NCI-H1694 (cell line): ENCODE measurements around the gene THOP1.

Source experiments
- DNase-seq: peaks from one replicate; lab custom pipeline; 2025; lab: John Stamatoyannopoulos, UW

The THOP1 gene

GRCh38 chr19:2804156-2805004 is 19.1 kb downstream of the THOP1 start:
- no peak for DNase-seq

GRCh38 chr19:2805261-2805900 is 20.1 kb downstream of the THOP1 start:
- DNase-seq = no peak

DNA sequence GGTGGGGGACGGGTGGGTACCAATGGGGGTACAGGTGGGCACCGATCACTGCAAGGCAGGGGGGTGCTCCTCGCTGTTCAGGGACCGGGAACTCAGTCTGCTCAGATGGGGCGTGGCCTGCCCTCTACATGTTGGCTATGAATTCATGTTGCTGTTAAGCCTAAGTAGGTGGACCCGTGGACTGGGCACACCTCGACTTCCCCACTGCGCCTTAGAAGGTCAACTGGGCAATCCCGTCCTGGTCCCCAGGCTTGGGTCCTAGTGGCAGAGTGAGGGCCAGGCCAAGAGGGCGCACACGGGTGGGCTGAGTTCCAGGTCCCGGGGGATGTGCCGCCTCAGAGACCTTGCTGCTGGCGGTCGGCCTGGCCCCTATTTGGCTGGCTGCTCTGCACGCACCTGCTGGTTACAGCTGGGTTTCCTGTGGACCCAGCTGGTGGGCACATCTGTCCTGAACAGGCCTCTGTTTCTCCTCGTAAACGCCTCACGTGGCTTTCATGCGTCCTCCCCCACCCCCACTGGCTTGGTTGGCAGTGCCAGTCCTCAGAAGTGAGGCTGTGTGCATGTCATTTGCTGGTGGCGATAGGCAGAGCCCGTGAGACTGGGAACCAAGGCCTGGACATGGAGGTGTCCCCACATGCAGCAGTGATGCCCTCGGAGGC is 20.8 kb downstream of the THOP1 start:
- DNase-seq = no peak

DNA sequence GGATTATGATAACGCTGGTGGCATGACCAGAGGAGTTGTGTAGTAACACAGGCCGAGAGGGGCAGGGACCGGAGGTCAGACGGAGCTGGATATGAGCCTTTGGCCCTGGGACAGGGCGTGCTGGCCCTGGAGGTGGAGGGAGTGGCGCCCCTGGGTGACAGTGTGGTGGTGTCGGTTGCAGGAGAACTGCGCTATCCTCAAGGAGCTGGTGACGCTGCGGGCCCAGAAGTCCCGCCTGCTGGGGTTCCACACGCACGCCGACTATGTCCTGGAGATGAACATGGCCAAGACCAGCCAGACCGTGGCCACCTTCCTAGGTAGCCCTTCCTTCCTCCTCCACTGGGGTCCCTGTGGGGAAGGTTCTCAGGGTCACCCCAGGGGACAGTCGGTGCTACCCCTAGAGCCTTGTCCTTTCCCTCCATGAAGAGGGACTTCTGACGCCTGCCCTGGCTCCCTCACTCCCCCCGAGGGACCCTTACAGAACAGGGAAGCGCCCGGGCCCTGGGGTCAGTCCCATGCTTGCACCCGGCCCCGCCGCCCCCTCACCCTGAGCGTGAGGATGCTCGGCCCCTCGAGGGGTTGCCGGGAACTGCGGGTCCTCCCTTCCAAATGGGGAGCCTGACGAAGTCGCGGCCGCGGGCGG is 21.6 kb downstream of the THOP1 start:
- no peak for DNase-seq

DNA sequence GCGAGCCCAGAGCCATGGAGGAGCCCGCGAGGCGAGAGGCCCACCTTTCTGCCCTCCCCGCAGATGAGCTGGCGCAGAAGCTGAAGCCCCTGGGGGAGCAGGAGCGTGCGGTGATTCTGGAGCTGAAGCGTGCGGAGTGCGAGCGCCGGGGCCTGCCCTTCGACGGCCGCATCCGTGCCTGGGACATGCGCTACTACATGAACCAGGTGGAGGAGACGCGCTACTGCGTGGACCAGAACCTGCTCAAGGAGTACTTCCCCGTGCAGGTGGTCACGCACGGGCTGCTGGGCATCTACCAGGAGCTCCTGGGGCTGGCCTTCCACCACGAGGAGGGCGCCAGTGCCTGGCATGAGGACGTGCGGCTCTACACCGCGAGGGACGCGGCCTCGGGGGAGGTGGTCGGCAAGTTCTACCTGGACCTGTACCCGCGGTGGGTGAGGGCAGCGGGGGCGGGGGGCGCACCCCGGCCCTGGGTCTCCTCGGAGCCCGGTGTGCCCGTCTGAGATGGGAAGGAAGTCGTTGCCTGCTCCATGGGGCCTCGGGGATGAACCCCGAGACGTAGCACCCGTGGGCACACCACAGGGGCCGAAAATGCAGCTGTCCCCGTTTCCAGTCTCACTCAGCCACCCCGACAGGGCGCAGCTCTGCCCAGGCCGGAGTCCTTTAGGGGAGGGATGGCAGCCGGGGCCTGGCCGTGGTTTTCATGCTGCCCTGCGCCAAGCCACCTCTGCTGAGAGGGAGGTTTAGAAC is 22.3 kb downstream of the THOP1 start:
- no peak for DNase-seq

- no peak for DNase-seq
Observed at GRCh38 chr19:2808129-2808941, 23.0 kb downstream of the THOP1 start.

DNA sequence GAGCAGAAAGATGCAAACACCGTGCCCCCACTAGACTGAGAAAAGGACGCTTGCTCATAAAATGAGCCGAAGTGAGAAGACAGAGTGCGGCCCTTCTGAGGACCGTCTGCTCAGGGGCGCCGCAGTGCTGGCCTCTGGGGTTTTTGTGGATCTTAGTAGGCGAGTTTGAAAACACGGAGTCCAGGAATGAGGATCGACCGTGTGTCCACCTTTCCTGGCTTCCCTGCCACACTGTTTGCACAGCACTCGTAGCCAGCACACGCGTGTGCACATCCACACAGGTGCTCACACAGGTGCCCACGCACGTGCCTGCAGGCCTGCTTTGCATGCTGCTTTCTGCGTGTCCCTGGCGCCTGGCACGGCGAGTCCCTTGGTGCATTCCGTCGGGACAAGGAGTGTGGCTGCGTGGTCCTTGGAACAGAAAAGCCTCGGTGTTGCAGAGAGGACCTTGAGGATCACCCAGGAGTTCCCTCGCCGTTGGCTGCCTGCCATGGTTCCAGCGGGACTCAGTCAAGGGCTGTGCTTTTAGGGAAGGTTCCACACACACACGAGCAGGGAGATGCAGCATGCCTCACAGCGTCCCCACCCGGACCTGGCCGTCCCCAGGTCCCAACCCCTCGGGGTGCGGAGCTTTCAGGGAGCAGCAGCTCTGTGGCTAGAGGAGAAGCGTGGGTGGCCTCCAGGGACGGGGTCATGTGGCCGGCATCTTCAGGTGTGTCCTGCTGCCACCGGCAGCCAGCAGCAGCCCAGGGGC is 24.3 kb downstream of the THOP1 start:
- no peak for DNase-seq

DNA sequence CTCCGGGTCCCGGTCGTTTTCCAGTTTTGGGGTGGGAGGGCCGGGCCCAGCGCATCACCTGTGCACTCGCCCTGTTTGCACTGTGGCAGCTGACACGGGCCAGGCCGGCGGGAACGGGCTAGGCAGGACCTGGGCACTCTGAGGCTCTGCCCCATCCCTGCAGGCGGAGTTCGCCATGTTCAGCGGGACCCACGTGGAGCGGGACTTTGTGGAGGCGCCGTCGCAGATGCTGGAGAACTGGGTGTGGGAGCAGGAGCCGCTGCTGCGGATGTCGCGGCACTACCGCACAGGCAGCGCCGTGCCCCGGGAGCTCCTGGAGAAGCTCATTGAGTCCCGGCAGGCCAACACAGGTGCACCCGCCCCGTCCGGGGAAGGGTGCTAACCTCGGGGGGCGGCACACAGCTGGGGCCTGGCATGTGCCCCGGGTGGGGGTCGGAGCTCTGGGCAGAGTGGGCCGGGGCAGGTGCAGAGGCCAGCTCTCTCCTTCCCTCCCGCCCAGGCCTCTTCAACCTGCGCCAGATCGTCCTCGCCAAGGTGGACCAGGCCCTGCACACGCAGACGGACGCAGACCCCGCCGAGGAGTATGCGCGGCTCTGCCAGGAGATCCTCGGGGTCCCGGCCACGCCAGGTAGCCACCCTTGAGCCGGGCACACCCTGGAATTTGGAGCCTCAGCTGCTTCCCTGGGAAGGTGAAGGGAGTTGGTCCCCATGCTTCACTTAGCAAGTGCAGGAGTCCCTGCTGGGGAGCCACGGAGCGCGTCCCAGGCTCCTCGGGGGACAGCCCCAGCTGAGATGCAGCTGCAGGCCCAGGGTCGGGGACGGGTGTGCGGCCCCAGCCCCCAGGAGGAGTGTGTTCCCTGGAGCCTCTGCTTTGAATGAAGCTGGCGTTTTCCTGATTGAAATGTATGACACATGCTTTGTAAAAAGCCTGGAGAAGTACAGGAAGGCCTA is 25.1 kb downstream of the THOP1 start:
- no peak for DNase-seq

DNA sequence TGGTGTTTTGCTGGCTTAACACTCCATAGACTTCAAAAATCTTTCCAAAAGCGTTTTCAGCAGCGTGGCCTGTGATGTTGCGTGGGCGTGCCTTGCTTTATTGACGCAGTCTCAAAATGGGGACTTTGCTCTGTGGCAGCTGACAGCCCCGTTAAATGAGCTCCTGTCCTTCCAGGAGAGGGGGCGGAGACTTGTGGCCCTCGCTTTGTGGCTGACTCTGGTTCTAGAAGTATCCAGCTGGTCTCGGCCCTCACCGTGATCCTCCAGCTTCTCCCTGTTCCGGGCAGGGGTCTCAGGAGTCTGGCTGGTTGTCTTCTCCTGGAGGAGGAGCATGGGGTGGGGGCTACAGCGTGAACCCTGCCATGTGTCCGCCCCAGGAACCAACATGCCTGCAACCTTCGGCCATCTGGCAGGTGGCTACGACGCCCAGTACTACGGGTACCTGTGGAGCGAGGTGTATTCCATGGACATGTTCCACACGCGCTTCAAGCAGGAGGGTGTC is 26.0 kb downstream of the THOP1 start:
- no peak for DNase-seq

- no peak for DNase-seq
Observed at GRCh38 chr19:2811735-2812413, 26.6 kb downstream of the THOP1 start.

- DNase-seq = no peak
Observed at GRCh38 chr19:2812414-2813234, 27.3 kb downstream of the THOP1 start.

- no peak for DNase-seq
Observed at GRCh38 chr19:2813235-2814160, 28.2 kb downstream of the THOP1 start.

DNA sequence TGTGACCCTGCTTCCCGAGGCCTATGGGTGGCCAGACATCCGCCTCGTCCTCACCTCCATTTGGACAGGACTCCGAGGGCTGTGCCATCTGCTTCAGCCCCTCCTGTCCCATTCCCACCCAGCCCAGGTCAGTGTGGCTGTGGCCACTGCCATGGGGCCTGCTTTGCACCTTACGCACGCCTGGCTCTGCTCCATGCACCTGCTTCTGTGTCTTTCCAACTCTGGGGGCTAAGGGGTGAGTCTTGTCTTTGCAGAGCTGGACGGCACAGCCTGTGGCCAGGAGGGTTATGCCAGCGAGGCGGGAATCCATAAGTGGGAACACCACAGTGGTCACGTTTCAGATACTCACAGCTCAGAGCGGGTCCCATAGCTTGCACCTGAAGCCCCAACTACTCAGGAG is 29.1 kb downstream of the THOP1 start:
- DNase-seq = no peak

- DNase-seq = no peak
Observed at GRCh38 chr19:2815191-2815614, 29.9 kb downstream of the THOP1 start.

- no peak for DNase-seq
Observed at GRCh38 chr19:2815923-2816322, 30.6 kb downstream of the THOP1 start.

GRCh38 chr19:2816641-2817040 is 31.3 kb downstream of the THOP1 start:
- no peak for DNase-seq
